NCI-H526 treated with DMSO at 0.1 percent for 48 hours (cell line): Measurements from ENCODE around the gene SLC8A1.

ENCODE experiments used
- DNase-seq: peaks from one replicate; lab custom pipeline; 2025; lab: John Stamatoyannopoulos, UW

The SLC8A1 gene

GRCh38 chr2:40230707-40231432 is 221.0 kb downstream of the SLC8A1 start:
- no peak for DNase-seq

DNA sequence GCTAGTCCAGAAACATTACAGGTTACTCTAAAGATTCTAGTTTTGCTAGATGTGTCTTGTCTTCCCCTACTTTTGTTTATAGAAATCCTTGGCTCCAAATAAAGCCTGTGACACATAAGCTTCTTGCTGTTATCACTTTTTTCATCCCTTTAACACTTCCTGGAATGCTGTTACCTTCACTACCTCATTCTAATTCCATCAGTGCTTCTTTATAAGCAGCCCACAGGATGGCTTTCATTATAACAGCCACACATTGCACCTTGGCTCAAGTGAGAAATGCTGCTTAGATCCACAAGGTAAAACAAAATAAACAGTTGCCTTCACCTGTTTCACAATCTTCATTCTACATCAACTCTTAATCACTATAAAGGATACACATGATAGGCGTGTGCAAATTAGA is 221.7 kb downstream of the SLC8A1 start:
- DNase-seq = no peak

GRCh38 chr2:40228310-40228709 is 223.6 kb downstream of the SLC8A1 start:
- DNase-seq = no peak

GRCh38 chr2:40227210-40227609 is 224.7 kb downstream of the SLC8A1 start:
- DNase-seq = peak; percentile 77

DNA sequence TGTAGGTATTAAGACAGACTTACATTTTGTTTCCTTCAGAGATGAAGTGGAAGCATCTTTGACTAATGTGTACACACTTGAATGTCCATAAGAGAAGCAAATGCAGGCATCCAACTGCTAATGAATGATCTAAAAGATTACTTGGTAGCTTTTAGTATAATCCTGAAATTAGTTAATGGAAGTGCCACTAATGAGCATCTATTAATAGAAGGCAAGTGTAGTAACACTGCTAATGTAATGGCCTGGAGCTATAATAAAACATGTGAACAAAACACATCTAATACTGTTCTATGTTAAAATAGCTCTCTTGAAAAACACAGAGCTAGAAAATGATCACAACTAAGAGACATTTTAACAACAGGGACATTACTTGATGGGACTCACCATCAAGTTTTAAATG is 225.3 kb downstream of the SLC8A1 start:
- DNase-seq = no peak

DNA sequence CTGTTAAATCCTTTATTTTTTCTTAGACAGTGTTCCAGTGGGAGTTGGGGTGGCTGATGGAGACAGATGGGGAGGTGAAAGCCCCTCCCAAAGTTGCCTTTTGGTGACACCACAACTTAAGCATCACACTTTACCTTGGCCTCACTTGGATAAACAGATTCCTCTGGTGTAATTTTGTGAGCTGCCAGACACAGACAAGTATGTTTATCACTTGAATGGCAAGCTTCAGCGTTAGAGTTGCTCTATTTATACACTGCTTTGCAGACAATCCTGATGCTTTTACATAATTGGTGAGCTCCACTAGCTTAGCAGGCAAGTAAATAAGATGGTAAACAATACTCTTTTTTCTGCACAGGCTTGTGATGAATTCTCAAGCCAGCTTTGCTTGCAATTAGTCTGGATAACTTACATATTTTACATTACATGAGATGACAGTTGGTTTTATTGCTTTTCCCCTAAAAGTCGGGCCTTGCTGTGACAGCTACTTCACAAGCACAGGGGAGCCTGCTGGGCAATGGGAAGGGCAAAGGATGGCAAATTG is 226.2 kb downstream of the SLC8A1 start:
- DNase-seq = no peak

DNA sequence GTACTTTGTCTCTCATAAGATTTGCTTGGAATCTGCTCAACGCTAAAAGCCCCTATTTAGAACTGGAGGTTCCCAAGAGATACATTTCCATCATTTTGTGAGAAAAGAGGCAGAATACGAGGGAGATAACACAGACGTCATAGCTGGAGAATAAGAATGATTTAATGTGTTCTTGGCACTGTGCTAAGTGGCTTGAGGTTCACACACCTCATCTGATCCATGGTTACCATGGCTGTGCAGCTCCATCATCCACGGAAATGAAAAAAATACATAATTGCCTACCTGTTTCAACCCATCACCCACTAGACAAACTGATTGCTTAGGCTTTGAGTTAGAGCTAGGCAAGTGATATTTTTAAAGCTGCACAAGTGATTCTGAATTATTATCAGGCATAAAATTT is 227.6 kb downstream of the SLC8A1 start:
- DNase-seq = no peak

GRCh38 chr2:40220177-40220925 is 231.5 kb downstream of the SLC8A1 start:
- DNase-seq = no peak

DNA sequence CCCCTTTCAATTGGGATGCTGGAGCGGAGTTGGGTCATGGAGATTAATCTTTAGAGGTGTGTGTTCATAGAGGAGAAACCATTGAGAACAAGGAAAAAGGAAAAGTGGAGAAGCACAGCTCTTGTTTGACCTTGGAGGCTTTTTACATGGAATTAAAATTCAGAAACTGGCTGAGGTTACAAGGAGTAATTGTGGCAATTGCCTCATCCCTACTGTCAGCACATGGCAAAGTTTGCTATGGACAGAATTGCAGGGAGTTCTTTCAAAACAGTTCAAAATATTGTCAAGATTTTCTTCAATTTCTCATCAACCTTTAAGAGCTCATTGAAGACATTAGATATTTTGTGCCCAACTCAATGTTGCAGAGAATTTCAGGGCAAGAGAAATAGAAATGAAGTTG is 232.7 kb downstream of the SLC8A1 start:
- DNase-seq = no peak

DNA sequence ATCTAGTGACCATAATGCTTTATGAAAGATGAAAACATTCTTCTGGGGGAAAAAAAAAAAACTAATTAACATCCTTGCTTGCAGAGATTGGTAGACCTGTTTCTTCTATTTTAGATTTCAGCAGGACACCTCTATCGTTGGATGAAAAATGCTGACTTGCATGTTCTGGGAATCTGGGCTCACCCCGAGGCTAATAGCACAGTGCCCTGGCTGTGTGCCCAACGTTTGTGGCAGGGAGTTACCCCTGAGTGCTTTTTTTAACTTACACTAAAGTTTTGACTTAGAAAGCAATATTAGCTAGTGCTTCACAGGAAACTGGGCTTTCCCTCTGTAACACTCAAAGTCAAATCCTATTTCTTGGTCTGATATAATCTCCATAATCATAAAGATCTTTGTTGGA is 233.2 kb downstream of the SLC8A1 start:
- DNase-seq = no peak

- no peak for DNase-seq
These were observed 238.3 kb downstream of the SLC8A1 start for GRCh38 chr2:40213619-40214018.

- DNase-seq = peak; percentile 19
These were observed 238.8 kb downstream of the SLC8A1 start for GRCh38 chr2:40213071-40213470.

DNA sequence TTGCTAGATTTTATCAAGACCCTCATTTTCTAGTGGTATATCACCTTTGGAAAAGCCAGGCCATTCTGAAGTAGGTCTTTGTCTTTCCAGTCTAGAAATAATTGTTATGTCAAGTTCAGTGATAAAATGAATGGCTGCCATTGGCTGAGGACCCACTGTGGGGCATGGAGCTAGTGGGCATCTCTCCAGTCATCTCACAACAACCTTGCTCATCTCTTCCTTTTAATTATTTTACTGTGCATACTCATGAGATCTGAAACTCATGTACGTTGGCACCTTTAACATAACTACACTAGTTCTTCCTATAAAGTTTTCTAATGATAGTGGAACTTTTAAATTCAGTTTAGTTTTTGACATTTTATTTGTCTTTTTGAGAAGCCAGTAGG is 240.9 kb downstream of the SLC8A1 start:
- no peak for DNase-seq

DNA sequence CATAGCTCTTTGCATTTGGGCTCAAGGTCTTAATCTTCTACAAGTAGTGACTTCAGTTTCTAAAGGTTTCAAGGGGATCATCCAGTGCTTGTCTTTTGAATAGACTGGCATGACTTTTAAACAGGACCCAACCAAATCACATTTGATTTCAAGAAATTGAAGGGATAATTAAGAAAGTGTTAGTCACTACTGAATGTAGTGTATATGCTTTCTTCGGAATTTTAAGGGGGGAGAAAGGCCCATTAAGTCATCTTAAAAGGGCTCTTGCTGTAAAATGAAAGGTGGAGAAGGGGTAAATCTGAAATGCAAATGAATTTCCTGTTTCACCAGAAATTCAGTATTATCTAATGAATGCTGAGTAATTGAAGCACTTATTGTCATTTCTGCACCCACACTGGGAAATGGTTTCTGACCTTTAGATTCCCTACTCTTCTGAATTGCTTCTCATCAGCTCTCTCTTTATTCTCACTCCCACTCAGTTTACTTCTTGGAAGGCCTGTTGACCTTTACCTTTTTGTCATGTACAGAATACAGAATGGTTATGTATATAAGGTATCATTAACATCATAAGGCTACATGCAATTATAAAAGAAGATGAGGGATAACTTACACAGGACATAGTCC is 241.4 kb downstream of the SLC8A1 start:
- DNase-seq = no peak

DNA sequence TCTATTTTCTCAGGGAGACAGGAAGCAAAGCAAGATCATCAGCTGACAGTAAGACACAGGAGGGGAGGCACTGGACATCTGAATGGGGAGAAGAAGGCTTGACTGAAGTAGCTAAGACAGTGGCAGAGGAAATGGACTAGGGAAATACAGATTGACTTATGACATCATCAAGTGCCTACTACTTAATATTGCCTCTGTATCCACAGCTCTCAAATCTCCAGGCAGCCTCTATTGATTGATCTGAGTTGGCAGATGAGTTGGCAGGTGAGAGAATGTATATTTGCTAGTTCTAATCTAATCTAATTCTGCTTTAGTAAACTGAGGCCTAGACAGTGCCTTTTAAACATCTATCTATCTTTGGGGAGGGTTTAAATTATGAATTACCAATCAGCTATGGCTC is 242.1 kb downstream of the SLC8A1 start:
- DNase-seq = no peak

DNA sequence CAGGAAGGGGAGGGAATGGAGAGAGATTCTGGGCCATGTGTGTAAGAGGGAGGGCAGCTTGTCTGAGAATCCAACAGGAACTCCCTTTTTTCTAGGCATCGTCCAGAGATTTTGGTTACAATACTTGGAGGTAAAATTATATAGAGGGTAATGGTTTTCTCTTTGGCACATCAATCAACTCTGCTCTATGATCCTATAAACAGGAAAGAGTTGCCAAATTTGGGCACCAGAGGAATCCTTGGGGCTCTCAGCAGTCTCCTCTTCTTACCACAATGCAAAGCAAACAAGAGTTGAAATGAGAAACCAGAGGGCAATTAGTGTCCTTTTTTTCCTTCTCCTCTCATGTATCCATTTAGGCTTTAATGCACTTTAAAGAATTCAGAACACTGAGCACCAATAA is 243.4 kb downstream of the SLC8A1 start:
- no peak for DNase-seq

DNA sequence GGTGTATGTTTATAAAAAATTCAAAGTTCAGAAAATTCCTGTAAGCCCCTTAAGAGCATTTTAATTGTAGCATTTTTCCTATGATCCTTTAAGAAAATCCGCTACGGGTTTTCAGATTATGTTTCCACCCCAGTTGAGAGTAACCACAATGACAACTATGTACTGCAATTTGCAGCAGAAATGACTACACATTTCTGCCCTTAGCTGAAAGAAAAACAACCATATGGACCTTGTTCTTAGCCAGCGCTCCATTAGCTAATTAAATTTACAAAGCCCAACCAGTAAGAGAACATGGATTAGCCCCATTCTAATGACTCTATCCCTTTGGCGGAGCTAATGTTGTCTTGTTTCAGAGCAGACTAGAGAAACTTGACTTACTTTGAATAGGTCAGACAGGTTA is 247.6 kb downstream of the SLC8A1 start:
- no peak for DNase-seq

DNA sequence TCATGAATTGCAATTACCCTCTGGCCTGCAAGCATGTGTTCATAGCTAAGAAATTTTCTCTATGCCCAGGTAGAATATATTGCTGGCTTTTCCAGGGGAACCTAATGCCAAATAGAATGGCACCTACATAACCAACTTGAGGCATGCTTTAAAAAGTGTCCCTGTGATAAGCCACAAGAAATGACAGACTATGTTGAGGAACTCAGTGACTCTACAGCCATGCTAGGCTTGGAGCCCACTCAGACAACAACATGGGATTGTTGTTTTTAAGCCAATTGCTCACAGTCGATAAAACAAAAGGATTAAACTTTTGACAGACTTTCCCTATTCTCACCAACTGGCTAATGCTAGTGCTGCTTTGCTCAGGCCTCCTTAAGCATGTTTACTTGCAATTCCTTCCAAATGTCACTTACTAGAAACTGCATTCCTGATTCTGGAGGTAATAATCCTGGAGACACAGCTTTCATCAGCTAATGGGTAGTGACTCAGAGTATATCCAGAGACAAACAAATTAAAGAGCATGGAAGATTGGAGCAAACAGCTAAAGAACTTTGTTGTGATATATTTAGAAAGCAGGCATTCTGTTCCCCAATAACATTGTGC is 249.0 kb downstream of the SLC8A1 start:
- DNase-seq = no peak

- DNase-seq = no peak
These were observed 250.5 kb downstream of the SLC8A1 start for GRCh38 chr2:40201425-40201824.

- no peak for DNase-seq
These were observed 251.4 kb downstream of the SLC8A1 start for GRCh38 chr2:40200366-40200915.

DNA sequence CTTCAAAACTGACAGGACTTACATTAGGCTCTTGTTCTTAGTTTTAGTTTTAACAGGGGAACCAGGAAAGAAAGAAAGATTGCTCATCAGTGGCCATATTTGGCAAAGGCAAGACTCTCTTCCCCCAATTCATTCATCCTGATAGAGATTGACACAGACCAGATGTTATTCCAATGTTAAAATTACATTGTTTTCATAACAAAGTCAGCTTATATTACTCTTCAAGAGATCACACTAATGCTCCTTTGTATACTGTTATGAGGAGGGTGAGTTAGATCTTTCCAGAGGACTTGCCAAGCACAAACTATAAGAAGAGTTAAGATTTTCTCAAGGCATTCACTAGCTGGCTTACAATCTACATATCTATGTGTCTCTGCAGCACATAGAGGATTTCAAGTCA is 252.1 kb downstream of the SLC8A1 start:
- no peak for DNase-seq

GRCh38 chr2:40197121-40197520 is 254.8 kb downstream of the SLC8A1 start:
- DNase-seq = no peak
